Right lobe of liver (tissue), 4 donors: Measurements from ENCODE around the gene DLX3.

ENCODE experiments used
- CTCF ChIP-seq, 4 donors: fragments of 200-600 bp in 3 of 4; fragments of 450-650 bp in 1 of 4; IDR thresholded peaks; one replicate each; pipeline versions ENCODE4 v1.5.1 to v1.8.0; 2016 to 2022; ENCODE audit warnings: antibody characterized with exemption in 4 of 4, mild to moderate bottlenecking in 2 of 4
- POLR2A ChIP-seq: fragments of 450-650 bp; IDR thresholded peaks from one replicate; pipeline ENCODE4 v1.6.1; 2017; ENCODE audit warnings: antibody characterized with exemption, mild to moderate bottlenecking
- donor health status: DM: no; HTN: no; CAD: no.
- donor health status: DM: no; HTN: no; CAD: no.
- donor health status: DM: no; HTN: yes; CAD: no.

- TF ChIP-seq POLR2A = no peak
- no peak for TF ChIP-seq CTCF (IDR thresholded peaks at IDR 0.05)
Measured at GRCh38 chr17:49976163-49976827, 18.7 kb downstream of the DLX3 start.
